Activated CD4-positive, alpha-beta T cell treated with anti-CD3 and anti-CD28 coated beads, Interleukin-2, amount 50 U/mL, for 48 hours (primary cell): ENCODE data around the gene FCGR3A.
A peak's percentile ranks its signal among the peaks of the same experiment; 100 is the strongest.
"Not testable (repeated sequence)": the region's sequence is repeated elsewhere in the genome, so short reads cannot be mapped to it uniquely, and the experiment has no call there.

Experiments
- DNase-seq, 2 experiments: peaks; one replicate each; pipeline ENCODE4 v3.0.0-alpha.2; 2020

Gene FCGR3A

DNA sequence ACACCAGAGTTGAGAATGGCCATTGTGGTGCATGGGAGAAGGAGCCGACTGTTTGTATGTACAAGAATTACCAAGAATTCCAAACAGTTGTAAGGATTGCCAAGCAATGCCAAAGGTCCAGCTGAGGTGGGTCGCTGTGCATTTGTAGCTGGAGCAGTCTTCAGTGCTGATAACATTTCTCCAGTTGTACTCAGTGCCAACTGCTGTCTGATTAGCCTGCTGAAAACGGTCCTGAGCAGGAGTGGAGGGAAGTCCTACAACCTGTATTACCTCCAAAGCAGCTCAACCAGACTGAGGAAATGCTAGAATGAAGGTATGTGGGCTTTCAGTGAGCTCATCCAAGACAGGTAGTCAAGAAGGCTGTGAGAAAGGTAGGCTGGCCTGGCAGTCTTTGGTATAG lies 6.5 kb upstream of the FCGR3A start:
- not testable (repeated sequence) for DNase-seq

DNA sequence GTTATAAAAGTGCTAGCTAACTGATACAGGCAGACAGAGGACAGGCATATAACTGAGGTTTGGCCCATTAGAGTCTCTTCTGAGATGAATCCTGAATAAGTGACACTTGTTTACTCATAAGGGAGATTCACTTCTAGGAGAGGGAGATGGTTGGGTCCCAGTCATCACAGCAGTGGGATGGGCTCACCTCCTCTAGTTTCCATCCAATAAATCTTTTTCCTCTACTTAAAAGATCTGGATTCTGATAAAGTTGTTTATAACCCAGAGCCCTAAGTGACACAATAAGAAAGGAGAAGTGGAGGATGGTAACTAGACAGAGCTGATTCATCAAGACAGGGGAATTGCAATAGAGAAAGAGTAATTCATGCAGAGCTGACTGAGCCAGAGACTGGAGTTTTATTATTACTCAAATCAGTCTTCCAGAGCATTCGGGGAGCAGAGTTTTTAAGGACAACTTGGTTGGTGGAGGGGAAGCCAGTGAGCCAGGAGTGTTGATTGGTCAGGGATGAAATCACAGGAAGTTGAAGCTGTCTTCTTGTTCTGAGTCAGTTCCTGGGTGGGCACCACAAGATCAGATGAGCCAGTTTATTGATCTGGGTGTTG lies 5.3 kb upstream of the FCGR3A start:
- peak in 1 of 2 experiments; percentile 20 for DNase-seq

DNA sequence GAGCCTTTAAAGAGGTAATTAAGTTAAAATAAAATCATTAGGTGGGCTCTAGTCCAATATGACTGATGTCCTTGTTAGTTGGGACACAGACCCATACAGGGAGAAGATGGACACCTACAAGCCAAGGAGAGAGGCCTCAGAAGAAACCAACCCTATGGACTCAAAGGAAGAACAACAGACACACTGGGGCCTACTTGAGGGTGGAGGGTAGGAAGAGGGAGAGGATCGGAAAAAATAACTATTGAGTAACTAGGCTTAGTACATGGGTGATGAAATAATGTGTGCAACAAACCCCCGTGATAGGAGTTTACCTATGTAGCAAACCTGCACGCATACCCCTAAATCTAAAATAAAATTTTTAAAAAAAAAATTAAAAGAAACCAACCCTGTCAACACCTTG lies 4.7 kb upstream of the FCGR3A start:
- not testable (repeated sequence) for DNase-seq

DNA sequence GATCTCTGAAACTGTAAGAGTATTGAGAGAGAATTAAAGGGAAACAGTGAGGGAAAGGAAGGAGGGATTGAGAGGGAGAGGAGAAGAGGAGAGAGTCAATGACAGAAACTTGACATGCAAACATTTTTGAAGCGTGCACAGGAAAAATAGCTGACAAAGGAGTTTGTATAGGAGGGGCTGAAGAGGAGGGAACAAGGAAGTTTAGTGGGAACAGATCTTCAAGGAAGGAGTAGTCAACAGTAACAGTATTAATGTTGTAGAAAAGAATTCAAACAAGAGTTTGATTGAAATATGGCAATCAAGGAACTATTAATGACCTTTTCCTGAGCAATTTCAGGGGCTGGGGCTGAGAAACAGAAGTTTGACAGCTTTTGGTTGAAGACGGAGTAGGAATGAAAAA lies 4.0 kb upstream of the FCGR3A start:
- not testable (repeated sequence) for DNase-seq

DNA sequence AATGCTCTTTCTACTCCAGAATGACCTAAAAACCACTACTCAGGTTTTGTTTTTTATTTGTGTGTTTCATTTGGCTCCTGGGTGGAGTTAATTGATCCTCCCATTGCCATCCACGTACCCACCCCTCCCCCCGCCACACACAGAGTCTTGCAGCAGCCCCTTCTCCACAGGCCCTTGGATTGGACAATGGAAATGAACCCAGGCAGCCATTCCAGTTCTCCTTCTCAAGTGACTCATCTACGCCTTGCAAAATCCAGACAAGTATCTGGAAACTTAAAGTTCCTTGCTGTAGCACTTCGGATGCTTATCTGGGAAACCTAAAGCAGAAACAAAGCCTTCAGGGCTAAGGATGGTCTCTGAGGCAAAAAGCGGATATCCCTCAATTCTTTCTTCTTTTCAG lies 1.3 kb upstream of the FCGR3A start:
- not testable (repeated sequence) for DNase-seq

DNA sequence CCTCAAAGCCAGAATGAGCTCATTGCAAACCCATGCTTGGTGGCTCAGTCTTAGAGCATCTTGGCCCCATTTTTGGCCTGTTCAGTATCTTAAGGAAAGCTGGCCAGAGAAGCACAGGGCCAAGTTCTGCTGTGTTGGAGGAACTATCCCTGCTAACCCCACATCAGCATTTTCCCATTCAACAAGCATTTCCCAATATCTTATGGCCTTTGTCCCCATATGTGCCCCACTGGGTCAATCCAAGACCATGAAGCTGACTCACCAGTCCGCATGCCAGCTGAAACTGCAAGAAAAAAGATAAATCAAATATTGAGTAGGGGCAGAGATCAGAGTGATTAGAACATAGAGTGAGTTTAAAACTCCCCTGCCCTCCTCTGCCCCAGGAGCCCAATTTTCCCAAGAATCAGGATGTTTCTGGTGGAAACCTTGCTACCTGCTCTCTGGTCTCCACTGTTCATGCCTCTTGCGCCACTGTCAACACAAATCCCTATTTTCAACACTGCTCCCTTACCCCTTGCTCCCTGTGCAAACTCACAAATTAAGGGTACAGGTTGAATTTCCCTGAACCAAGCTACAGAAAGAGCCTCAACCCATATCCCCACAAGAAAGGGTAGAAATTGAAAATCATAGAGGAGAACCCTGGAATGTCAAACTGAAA lies 740 bp downstream of the FCGR3A start:
- DNase-seq, result not testable (repeated sequence)

DNA sequence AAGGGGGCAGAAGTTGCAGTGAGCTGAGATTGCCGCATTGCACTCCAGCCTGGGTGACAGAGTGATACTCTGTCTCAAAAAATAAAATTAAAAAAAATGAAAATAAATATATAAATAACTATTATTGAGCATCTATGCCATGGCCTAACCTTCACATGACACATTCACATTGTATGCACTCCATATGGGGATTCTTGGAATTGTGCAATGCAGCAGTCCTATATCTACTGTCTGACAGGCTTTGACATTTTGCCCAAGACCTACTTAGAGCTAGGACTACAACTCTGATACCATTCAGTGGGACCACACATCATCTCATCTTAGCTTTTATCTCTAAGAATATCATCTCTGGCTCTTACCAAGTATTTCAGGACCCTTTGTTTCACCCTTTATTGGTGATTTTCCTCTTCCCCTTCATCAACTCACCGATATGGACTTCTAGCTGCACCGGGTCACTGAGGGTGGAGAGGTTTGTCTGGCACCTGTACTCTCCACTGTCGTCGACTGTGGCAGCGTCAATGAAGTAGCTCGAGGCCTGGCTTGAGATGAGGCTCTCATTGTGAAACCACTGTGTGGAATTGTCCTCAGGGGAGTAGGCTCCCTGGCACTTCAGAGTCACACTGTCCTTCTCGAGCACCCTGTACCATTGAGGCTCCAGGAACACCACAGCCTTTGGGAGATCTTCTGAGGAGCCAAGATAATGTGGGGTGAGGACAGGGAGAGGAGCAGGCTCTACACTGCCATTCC lies 1.4 kb downstream of the FCGR3A start:
- not testable (repeated sequence) for DNase-seq

DNA sequence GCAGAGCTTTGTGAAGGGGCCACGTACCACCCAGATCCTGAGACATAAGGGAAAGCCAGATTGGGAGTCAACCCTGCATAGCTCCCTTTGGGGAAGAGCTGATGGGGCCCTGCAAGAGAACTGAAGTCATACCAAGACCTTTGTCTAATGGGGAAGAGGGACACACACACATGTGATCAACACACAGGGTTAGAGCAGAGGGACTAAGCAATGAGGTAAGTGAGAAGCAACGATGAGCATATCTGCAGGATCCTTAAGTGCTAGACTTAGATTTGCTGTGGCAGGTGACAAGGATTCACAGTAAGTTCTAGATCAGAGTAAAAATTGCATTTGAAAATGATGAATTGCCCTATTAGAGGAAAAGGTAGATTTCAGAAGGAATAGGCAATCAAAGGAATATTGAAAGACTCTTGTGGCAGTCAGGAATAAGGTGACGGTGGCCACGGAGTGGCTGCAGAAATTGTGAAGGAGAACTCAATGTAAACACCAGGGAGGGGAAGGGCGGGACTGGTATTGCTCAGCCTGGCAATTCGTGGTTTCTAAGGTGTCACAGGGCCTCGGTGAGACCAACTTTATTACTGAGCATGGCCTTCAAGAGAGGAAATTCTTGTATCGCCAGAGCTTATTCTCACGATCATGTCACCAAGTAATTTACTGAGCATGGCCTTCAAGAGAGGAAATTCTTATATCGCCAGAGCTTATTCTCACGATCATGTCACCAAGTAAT lies 4.5 kb downstream of the FCGR3A start:
- DNase-seq, result not testable (repeated sequence)

DNA sequence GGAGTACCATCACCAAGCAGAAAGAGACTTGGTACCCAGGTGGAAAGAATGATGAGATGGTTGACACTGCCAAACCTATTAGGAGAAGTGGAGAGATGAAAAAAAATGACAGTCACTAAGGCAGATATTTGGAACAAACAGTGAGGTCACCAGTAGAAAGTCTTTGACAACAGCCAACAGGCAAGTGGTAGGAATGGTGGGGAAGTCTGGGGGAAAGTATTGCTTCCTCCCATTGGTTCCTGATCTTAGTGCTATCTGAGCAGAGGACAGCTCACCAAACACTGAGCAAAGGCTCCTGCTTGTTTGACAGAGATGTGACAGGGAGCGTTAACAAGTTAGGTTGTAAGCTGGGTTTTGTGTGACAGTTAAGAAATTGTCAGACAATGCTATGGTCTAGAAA lies 6.5 kb downstream of the FCGR3A start:
- not testable (repeated sequence) for DNase-seq

DNA sequence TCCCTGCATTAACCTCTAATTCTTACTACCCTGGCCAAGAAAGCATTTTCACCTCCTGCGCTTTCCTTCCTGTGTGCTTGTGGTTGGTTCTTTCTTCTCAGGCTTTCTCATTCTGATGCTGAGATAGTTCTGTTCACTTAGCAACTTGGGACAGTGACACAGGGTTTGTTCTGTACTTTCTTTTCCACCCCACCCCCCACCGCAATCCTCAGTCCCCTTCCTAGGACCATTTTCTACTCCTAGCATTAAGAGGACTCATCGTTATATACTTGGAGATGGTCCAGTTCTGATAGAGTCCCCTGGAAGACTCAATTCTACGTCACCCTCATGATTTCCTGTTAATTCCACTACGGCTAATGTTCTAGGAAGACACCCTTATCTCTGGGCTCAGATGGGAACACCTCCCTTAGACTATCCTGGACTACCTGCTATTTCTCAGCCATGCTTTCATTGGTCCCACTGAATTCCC lies 7.5 kb downstream of the FCGR3A start:
- peak; percentile 29 to 56 for DNase-seq

DNA sequence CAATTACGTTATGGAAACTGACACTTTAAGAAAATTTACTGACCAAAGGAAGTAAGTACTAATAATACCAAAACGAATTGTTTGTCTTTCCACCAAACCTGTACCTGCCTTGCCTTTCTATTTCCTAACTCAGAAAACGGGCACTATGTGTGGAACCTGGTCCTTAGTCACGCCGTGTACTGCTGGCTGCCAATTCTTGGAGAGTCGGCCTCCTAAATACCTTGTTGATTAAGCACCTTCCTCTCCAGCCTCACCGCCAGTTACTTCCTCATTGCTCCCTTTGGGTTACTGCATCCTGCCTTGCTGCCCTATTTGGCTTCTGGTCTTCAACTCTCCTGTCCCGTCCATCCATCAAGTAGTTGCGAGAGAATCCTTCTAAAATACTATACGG lies 9.1 kb downstream of the FCGR3A start:
- DNase-seq, result peak; percentile 17 to 29

DNA sequence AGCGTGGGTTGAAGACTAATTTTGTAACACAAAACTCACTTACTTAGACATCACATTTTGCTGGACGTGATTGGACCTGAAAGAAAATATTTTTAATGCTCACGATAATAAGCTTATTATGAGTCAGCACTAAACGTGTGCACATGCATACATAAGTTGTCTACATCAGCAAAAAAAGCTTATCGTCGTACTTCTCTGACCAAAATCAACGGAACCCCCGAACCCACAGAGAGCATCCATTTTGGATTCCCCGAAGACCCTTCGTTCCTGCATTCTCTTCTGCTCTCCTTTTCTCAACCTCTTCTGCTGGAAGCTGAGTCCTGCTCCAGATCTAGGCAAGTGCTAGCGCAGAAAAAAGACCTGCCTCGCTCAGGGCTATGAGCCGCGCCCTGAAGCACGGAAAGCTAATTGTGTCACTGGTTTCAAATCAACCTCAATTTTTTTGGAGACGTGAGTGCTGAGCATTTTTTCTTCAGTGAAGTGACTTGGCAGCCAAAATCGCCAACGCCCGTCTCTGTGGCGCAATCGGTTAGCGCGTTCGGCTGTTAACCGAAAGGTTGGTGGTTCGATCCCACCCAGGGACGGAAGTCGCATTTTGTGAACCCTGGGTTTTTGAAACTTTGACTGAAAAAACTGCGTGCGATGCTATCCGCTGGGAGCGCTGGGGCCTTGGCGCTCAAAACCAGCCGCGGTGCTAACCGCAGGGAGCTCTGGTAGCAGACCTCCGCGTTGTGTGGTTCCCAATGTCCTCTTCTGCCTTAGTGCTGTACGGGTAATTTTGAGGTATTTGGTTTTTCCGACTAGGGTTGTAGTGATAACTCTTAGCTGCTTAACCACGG lies 9.7 kb downstream of the FCGR3A start:
- DNase-seq, result peak; percentile 97 to 98

DNA sequence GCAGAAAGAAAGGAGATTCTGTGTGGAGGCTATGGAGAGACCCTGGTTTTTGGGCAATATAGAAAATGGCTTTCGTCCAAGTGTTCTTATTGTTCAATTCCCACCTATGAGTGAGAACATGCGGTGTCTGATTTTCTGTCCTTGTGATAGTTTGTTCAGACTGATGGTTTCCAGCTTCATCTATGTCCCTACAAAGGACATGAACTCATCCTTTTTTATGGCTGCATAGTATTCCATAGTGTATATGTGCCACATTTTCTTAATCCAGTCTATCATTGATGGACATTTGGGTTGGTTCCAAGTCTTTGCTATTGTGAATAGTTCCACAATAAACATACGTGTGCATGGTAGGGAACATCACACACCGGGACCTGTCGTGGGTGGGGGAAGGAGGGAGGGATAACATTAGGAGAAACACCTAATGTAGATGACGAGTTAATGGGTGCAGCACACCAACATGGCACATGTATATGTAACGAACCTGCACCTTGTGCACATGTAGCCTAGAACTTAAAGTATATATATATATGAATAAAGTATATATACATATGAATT lies 10.6 kb downstream of the FCGR3A start:
- not testable (repeated sequence) for DNase-seq

DNA sequence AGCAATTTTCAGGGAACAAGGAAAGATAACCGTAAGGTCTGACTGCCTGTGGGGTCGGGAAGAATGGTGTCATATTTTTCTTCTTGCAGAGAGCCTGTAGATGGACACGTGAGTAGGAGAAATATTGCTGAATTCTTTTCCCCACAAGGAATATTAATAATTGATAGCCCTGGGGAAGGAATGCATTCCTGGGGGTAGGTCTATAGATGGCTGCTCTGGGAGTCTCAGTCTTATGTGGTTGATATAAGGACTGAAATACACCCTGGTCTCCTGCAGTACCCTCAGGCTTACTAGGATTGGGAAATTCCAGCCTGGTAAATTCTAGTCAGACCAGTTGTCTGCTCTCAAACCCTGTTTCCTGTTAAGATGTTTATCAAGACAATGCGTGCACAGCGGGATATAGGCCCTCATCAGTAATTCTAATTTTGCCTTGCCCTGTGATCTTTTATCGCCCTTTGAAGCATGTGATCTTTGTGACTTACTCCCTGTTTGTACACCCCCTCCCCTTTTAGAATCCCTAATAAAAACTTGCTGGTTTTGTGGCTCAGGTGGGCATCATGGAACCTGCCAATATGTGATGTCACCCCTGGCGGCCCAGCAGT lies 12.4 kb downstream of the FCGR3A start:
- DNase-seq, result not testable (repeated sequence)

DNA sequence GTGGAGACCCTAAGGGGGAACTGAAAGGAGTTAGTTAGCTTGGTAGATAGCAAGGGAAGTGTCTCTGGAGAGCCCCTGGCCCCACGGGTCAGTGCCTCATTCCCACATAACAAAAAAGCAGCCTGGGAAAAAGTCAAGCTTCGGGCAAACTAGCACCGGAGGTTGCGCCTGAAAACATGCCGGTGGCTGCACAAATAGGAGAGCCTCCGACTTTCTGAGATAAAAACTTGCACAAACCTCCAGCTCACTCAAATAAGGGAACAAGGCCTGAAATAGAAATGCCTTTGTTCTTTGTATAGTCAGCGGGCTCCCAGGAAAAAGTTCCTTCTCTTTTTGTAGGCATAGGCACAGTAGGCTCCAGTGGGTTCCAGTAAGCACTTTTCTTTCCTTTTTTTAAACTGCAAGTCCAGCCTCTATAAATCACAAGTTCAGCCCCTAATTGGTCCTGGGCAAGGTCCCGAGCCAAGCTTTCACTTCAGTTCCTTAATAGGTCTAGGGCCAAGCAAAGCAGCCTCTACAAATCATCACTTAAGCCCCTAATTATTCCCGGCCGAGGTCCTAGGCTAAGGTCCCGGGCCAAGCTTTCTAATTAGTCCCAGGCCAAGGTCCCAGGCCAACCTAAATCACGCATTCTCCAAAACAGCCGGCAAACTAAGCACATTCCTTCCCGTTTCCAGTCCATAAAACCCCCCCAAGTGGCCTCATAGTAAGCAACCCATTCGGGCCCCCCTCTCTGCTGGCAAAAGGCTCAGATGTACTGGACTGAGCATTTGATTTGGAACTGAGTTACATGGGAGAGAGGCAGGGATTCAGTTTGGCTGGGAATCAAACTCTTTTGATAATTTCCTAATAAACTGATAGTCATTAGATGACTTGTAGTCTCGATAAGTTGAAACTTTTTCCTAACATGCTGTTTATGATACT lies 16.7 kb downstream of the FCGR3A start:
- DNase-seq, result not testable (repeated sequence)

DNA sequence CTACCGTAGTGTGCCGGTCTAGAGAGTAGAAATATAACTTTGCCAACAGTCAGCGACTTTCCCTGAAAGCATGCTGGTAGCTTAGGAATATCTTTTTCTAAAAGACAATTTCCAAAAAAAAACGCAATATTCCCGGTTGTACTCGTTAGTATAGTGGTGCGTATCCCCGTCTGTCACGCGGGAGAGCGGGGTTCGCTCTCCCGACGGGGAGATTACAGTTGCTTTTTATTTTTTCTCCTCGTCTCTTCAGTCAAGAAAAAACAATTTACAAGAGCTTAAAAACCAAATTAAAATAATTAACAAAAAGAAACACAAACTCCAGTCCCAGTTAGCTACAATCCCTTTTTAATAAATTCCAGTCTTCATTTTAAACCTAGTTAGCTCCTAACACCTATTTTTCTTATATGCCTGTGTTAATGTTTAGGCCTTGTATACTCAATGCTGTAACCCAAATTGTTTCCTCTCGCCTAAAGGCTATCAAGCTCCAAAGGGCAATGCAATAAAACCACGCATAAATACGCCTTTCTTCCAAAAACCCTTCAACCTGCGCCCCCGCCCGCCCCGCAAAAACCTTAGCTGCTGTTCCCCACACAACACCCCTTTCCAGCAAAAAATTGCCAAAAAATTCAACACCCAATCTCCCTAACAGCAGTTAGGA lies 17.5 kb downstream of the FCGR3A start:
- DNase-seq, result no peak

DNA sequence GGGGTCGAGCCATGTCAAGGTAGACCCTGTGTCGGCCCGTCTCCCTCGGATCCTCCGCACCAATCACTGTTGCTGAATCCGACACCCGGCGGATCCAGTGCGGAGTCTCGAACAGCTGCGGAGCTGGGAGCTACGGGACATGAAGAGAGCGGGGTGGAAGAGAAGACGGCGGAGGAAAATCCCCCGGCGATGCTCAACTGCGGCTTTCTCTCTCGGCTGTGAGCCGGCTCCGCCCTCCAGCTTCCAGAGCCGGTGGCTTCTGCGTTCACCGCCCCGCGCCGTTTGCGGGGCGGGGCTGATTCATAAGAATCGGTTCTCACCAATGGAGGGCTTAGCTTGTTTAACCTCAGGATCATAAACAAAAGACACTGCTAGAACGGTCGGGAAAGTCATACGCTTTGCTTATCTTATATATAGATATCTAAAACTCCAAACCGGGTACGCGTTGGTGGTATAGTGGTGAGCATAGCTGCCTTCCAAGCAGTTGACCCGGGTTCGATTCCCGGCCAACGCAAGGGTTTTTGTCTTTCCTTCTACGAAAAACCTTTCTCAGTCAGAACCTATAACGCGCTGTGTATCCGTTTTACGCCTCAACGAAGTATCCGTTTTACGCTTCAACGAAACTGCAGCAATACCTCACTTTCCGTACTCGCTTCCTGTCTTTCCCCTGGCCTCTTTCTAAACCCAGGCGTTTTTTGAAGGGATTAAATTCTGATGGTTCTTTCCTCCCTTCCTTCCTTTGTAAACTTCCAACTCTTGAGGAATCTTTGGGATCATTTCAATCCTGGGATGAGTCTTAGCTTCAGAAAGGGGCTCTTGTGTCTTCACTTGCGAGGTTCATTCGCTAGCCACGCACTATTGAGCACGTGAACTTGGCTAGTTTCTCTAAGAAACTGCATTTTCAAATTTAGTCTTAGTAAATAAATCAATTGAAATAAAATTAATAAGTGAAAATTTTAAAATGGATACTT lies 18.7 kb downstream of the FCGR3A start:
- peak; percentile 95 to 96 for DNase-seq

DNA sequence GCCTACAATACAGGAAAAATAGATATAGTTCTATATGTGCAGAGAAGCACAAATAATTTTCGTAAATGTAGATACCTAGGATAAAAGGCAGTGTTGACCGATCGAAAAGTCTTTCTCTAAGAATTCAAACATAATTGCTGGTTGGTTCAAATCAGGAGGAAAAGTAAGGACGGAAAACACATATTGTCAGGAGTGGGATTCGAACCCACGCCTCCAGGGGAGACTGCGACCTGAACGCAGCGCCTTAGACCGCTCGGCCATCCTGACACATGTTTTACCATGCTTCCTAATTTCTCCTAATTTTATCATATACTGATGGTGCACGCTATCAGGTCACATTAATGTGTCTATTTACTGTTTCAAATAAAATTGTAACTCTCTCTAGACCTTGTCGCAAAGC lies 19.5 kb downstream of the FCGR3A start:
- DNase-seq, result peak; percentile 78 to 81
